Skeletal muscle tissue (tissue), 4 donors: Measurements from ENCODE around the gene PALLD. TPM values are rescaled to one million over a fixed set of nuclear protein-coding genes. Genes with fewer than 3 reads are reported as not detected.

ENCODE experiments used
- H3K27ac ChIP-seq: one replicate; pipeline ENCODE4 v1.7.0; 2013; ENCODE audit warnings: mild to moderate bottlenecking, low read depth, low read length, inconsistent platforms
- H3K27me3 ChIP-seq, 3 donors: one replicate each; pipeline ENCODE4 v1.7.0; 2013; ENCODE audit warnings: low read length in 3 of 3; ENCODE audit not compliant: control insufficient read depth in 3 of 3, insufficient read depth in 3 of 3
- H3K36me3 ChIP-seq, 3 donors: one replicate each; pipeline ENCODE4 v1.7.0; 2013; ENCODE audit warnings: low read length in 3 of 3; ENCODE audit not compliant: control insufficient read depth in 3 of 3, insufficient read depth in 3 of 3
- H3K4me1 ChIP-seq, 3 donors: one replicate each; pipeline ENCODE4 v1.7.0; 2013; ENCODE audit warnings: low read length in 3 of 3, mild to moderate bottlenecking in 3 of 3; ENCODE audit not compliant: control insufficient read depth in 3 of 3, insufficient read depth in 3 of 3
- H3K4me3 ChIP-seq, 3 donors: one replicate each; pipeline ENCODE4 v1.7.0; 2013; ENCODE audit warnings: low read length in 3 of 3
- H3K9ac ChIP-seq, 3 donors: one replicate each; pipeline ENCODE4 v1.7.0; 2013; ENCODE audit warnings: low read length in 3 of 3, mild to moderate bottlenecking in 3 of 3, moderate library complexity in 2 of 3, low read depth in 1 of 3
- H3K9me3 ChIP-seq, 3 donors: one replicate each; pipeline ENCODE4 v1.7.0; 2013; ENCODE audit warnings: low read length in 3 of 3; ENCODE audit not compliant: control insufficient read depth in 3 of 3
- total RNA-seq: library from RNA; depleted of rRNA; stranded (reverse); fragments of >200 nt; gene quantifications from one replicate; pipeline ENCODE4 v1.2.3, GENCODE V29; 2014
- donor health status: Osteomylitis.

The PALLD gene
- total RNA-seq, 1 donor from 2014 or later, result 140 TPM

GRCh38 chr4:168551211-168551610, 54.4 kb downstream of the PALLD start:
- Histone ChIP-seq H3K27me3 (no peaks in the 10 kb centered on the region), H3K4me1 (peaks cover 0 to 6% (median 3%) of the 10 kb centered on the region in 3 donors), H3K27ac (no peak overlapping the region), H3K9me3 (no peaks in the 10 kb centered on the region), H3K9ac (no peak overlapping the region), H3K36me3 (no peaks in the 10 kb centered on the region), H3K4me3 (no peak overlapping the region)

- Histone ChIP-seq H3K36me3 (no peaks in the 10 kb centered on the region), H3K9me3 (no peaks in the 10 kb centered on the region), H3K4me1 (peaks cover 0 to 6% (median 3%) of the 10 kb centered on the region in 3 donors), H3K9ac (no peak overlapping the region), H3K27ac (no peak overlapping the region), H3K4me3 (no peak overlapping the region), H3K27me3 (no peaks in the 10 kb centered on the region)
Observed at GRCh38 chr4:168551945-168552695, 55.3 kb downstream of the PALLD start.

DNA sequence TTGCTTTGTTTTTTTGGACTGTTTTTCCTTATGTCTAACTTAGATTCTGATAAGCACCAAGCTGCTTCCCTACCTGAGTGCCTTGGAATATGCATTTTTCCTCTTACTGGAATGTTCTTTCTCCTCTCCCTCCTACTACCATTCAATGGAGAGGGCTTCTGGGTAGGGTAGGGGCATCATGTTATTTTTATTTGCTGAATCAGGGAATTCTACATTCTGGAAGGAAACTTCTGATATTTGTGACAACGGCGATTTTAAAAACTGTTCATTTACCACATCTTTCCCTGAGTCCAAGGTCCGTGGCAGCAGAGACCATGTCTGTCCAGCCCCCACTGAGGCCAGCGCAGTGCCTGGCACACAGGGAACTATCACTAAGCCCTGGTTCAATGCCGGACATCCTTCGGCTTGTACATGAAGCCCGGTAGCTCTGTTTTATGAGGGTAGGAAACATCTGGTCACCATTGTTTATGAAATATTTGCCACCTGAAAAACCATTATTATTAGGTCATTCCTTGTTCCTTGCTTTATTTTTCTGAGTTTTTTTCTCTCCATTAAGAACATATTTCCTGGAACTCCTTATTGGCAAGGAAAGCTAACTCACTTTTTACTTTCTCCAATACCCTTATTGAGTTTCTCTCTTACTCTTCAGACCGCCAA, 57.0 kb downstream of the PALLD start:
- H3K4me3 ChIP-seq, result no peak overlapping the region
- H3K9ac ChIP-seq, result no peak overlapping the region
- H3K27ac ChIP-seq, result no peak overlapping the region
- no peaks in the 10 kb centered on the region for H3K27me3 ChIP-seq
- no peaks in the 10 kb centered on the region for H3K36me3 ChIP-seq
- no peaks in the 10 kb centered on the region for H3K9me3 ChIP-seq
- H3K4me1 ChIP-seq, result peaks cover 3 to 13% (median 9%) of the 10 kb centered on the region in 3 donors

DNA sequence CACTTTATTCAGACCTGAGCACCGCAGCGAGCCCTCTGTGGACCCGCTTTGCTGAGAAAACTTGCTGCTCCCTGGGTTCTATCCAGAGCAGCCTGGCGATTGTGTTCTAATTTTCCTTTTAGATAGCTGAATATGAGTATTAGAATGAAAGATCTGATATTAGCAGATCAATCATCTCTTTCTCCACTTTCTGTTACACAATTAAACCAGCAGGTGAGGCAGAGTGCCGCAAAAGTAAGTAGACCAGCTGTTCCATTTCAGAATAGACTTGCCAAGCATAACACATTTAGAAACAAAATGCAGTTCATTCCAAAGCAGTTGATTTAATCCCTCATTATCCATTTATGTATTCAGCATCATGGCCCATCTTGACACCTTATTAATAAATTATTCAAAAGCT, 58.6 kb downstream of the PALLD start:
- no peaks in the 10 kb centered on the region for H3K36me3 ChIP-seq
- H3K4me1 ChIP-seq, result peaks cover 4 to 22% (median 9%) of the 10 kb centered on the region in 3 donors
- H3K9me3 ChIP-seq, result no peaks in the 10 kb centered on the region
- H3K9ac ChIP-seq, result no peak overlapping the region
- H3K4me3 ChIP-seq, result no peak overlapping the region
- no peak overlapping the region for H3K27ac ChIP-seq
- H3K27me3 ChIP-seq, result no peaks in the 10 kb centered on the region

DNA sequence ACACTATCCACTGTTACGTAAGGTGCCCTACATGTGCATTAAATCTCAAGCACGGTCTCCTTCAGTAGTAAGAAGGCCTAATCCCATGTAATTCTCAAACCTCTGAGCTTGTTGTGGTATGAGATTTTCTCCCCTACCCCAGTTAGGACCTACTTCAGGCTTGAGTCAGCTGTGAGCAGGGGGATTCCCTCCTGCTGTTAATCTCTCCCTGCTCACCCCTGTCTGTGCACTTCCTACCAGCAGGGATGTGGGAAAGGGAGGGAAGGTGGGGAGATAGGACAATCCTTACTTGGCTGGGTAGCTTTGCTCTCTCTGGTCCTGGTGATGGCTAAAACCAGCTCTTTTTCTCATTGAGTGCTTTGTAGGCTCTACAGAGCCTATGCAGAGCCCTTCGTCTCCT, 60.8 kb downstream of the PALLD start:
- peaks cover 13 to 35% (median 20%) of the 10 kb centered on the region in 3 donors for H3K4me1 ChIP-seq
- H3K9ac ChIP-seq, result no peak overlapping the region
- no peaks in the 10 kb centered on the region for H3K9me3 ChIP-seq
- no peak overlapping the region for H3K4me3 ChIP-seq
- H3K27me3 ChIP-seq, result no peaks in the 10 kb centered on the region
- H3K27ac ChIP-seq, result no peak overlapping the region
- H3K36me3 ChIP-seq, result no peaks in the 10 kb centered on the region

GRCh38 chr4:168558599-168558998, 61.7 kb downstream of the PALLD start:
- Histone ChIP-seq H3K9me3 (no peaks in the 10 kb centered on the region), H3K27me3 (no peaks in the 10 kb centered on the region), H3K27ac (no peak overlapping the region), H3K36me3 (no peaks in the 10 kb centered on the region), H3K9ac (no peak overlapping the region), H3K4me1 (peaks cover 13 to 38% (median 20%) of the 10 kb centered on the region in 3 donors), H3K4me3 (no peak overlapping the region)

DNA sequence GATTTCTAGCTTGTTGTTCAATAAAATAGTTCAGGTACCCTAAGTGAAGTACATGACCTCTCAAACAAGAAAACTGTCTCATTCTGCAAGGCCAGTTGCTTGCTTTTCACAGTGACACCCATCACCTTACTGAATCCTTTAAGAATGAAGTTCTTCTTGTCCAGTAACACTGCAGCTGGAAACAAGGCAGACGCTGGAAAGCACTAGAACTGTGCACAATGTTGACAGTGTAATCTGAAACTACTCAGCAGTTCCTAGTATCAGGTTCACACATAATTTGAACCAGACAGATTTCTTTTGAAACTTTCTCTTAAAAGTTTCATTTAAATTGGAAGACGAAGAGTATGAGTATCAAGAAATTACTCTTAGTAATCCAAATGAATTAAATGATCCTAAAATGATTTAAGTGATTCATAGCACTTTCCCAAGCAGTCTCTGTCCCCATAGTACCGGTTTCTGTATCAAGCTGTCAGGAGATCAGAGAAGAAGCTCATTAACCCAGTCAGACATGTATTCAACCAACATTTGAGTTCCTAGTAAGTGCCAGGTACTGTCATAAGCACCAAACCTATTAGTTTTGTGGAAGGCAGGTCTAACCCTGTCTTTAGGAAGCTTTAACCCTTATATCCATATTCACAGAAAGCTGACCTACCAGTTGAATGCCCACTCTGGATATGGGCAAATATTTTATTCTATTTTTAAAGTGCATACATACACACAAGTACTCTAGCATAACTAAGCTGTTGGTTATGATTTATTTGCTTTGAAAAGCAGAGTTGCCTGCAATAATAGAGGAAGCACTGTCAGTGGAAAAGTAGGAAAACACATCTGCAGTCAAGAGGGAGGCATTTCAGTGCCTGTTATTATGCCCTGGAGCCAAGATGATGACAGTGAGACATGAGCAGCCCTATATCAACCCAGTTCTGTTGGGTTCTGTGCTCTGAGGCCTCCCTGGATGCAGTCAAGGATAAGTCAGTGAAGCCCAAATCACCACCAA, 63.6 kb downstream of the PALLD start:
- H3K27me3 ChIP-seq, result no peaks in the 10 kb centered on the region
- H3K27ac ChIP-seq, result peak overlapping the region; percentile 42
- H3K9me3 ChIP-seq, result no peaks in the 10 kb centered on the region
- peak overlapping the region in 2 of 3 donors; percentile 12 to 19 for H3K9ac ChIP-seq
- H3K4me3 ChIP-seq, result no peak overlapping the region
- no peaks in the 10 kb centered on the region for H3K36me3 ChIP-seq
- peaks cover 13 to 44% (median 17%) of the 10 kb centered on the region in 3 donors for H3K4me1 ChIP-seq

GRCh38 chr4:168562041-168562571, 65.3 kb downstream of the PALLD start:
- Histone ChIP-seq H3K9ac (no peak overlapping the region), H3K4me3 (no peak overlapping the region), H3K9me3 (no peaks in the 10 kb centered on the region), H3K4me1 (peaks cover 13 to 44% (median 17%) of the 10 kb centered on the region in 3 donors), H3K27me3 (no peaks in the 10 kb centered on the region), H3K36me3 (no peaks in the 10 kb centered on the region), H3K27ac (peak overlapping the region; percentile 44)

GRCh38 chr4:168564023-168564422, 67.2 kb downstream of the PALLD start:
- Histone ChIP-seq H3K4me1 (peaks cover 9 to 36% (median 11%) of the 10 kb centered on the region in 3 donors), H3K9me3 (no peaks in the 10 kb centered on the region), H3K9ac (no peak overlapping the region), H3K27ac (no peak overlapping the region), H3K27me3 (no peaks in the 10 kb centered on the region), H3K4me3 (no peak overlapping the region), H3K36me3 (no peaks in the 10 kb centered on the region)
